ENCODE measurements around the gene TOLLIP. TPM values are rescaled to one million over a fixed set of nuclear protein-coding genes. Genes with fewer than 3 reads are reported as not detected.
"Not testable (repeated sequence)": the region's sequence is repeated elsewhere in the genome, so short reads cannot be mapped to it uniquely, and the experiment has no call there.

Gene TOLLIP
- polyA plus RNA-seq (2013, experiment 1 of 2): 11.2 TPM
- polyA plus RNA-seq (2013, experiment 2 of 2): 10.9 TPM

DNA sequence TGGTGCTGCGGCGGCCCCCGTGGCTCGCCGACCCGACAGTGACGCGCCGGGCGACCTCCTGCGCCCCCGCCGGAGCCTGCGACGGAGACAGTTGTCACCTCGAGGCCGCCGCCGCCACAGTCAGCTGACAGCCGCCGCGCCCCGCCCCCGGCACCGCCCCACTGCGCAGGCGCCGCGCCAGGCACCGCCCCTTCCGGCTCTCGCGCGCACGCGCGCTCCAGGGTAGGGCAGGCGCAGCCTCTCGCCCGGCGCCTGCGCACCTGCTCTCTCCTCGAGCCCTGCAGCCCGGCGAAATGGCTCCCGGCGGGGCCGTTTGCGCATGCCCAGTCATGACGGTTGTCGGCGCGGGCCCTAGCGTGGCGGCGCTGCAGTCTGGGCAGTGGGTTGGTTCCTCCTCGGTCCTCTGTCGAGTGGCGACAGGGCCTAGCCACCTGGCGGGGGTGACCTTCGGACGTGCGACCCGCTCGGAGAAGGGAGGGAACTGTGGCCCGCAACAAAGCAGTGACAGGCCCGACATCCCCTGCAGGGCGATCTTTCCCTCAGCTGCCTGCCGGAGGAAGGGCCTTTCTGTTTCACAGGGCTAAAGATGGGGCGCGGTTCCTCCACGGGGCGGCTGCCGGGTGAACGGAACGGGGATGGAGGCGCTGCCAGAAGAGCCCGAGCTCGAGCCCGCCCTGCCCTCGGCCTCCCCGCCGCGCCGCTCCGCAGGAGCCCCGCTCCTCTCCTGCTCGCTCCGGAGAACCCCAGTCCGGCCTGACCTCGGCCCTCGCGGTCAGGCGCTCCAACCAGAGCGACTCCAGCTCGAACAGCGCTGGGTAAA lies at the start of gene TOLLIP:
TSS of gene TOLLIP (minus strand) at position 135 of the 820 bp plus-strand sequence. CDS start at position 1, 134 bp downstream.
- Histone ChIP-seq H3K27me3 (ENCODE audit: insufficient read depth, low read length, poor library complexity) (no peaks in the 10 kb centered on the region), H3K4ac (ENCODE audit: low read depth, low read length) (no peak within 1 kb of the TSS), H3K56ac (ENCODE audit: low read length) (peak within 1 kb of the TSS; percentile 93), H3K18ac (ENCODE audit: low read length) (peak within 1 kb of the TSS; percentile 42), H3K9ac (ENCODE audit: low read length) (peak within 1 kb of the TSS; percentile 82), H3K36me3 (ENCODE audit: control insufficient read depth, insufficient read depth, low read length) (no peaks in the 10 kb centered on the region), H3K23ac (ENCODE audit: low read length) (peak within 1 kb of the TSS; percentile 17), H3K4me1 (ENCODE audit: control insufficient read depth, low read depth, low read length) (no peaks in the 10 kb centered on the region), H4K8ac (ENCODE audit: low read depth, low read length) (peak within 1 kb of the TSS; percentile 98), H3K79me1 (ENCODE audit: low read length) (peaks cover 13% of the 10 kb centered on the region), H3K79me2 (ENCODE audit: control insufficient read depth, insufficient read depth, low read length) (peaks cover 19% of the 10 kb centered on the region), H3K4me3 (ENCODE audit: low read length) (peak within 1 kb of the TSS; percentile 31), H3K4me2 (ENCODE audit: low read length) (peak within 1 kb of the TSS; percentile 42), H3K27ac (ENCODE audit: low read depth, low read length) (peak within 1 kb of the TSS; percentile 77), H2AK5ac (ENCODE audit: low read length) (no peak within 1 kb of the TSS), H2BK120ac (ENCODE audit: low read depth, low read length) (no peak within 1 kb of the TSS), H2BK5ac (ENCODE audit: low read length) (no peak within 1 kb of the TSS), H2BK15ac (replicated peaks; ENCODE audit: low read depth) (no peak within 1 kb of the TSS), H4K5ac (ENCODE audit: low read length) (no peak within 1 kb of the TSS)
- DNase-seq: peak; percentile 95
- no CpG with 5 or more reads among the region's 97 CpGs for WGBS (ENCODE audit: extremely low coverage, insufficient coverage, low lambda C conversion rate)

- H2BK5ac ChIP-seq (ENCODE audit: low read length); H3K4me2 ChIP-seq (ENCODE audit: low read length); H3K4ac ChIP-seq (ENCODE audit: low read depth, low read length); H3K36me3 ChIP-seq (ENCODE audit: control insufficient read depth, insufficient read depth, low read length); H2AK5ac ChIP-seq (ENCODE audit: low read length); H3K79me1 ChIP-seq (ENCODE audit: low read length); H4K5ac ChIP-seq (ENCODE audit: low read length); H2BK15ac ChIP-seq (replicated peaks; ENCODE audit: low read depth); H3K27me3 ChIP-seq (ENCODE audit: insufficient read depth, low read length, poor library complexity); H3K27ac ChIP-seq (ENCODE audit: low read depth, low read length); H3K23ac ChIP-seq (ENCODE audit: low read length); H3K56ac ChIP-seq (ENCODE audit: low read length); H2BK120ac ChIP-seq (ENCODE audit: low read depth, low read length); H3K18ac ChIP-seq (ENCODE audit: low read length); DNase-seq; H3K9ac ChIP-seq (ENCODE audit: low read length); H4K8ac ChIP-seq (ENCODE audit: low read depth, low read length); H3K79me2 ChIP-seq (ENCODE audit: control insufficient read depth, insufficient read depth, low read length); H3K4me3 ChIP-seq (ENCODE audit: low read length); H3K4me1 ChIP-seq (ENCODE audit: control insufficient read depth, low read depth, low read length): not testable (repeated sequence)
- WGBS (ENCODE audit: extremely low coverage, insufficient coverage, low lambda C conversion rate): no CpG with 5 or more reads among the region's 17 CpGs
Observed at GRCh38 chr11:1358931-1359330, 49.5 kb upstream of the TOLLIP start.

DNA sequence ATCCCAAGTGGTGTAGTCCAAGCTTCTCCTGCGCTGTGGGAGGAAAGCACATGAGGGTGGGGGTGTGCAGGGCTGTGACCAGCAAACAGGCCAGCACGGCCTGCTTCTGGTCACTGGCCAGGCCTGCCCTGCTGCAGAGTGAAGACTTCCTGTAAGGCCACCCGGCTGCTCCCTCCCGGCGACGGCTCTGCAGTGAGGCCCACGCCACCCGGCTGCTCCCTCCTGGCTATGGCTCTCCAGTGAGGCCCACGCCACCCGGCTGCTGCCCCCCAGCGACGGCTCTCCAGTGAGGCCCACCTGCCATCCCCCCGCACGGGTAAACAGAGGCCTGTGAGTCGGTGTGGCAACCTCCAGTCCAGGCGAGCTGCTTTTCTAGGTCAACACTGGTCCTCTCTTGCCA lies 48.9 kb upstream of the TOLLIP start:
- H2BK15ac ChIP-seq (replicated peaks; ENCODE audit: low read depth): no peak overlapping the region
- no peaks in the 10 kb centered on the region for H3K79me2 ChIP-seq (ENCODE audit: control insufficient read depth, insufficient read depth, low read length)
- no peak overlapping the region for H3K56ac ChIP-seq (ENCODE audit: low read length)
- H3K4me1 ChIP-seq (ENCODE audit: control insufficient read depth, low read depth, low read length): no peaks in the 10 kb centered on the region
- DNase-seq: no peak
- H4K5ac ChIP-seq (ENCODE audit: low read length): no peak overlapping the region
- WGBS (ENCODE audit: extremely low coverage, insufficient coverage, low lambda C conversion rate): no CpG with 5 or more reads among the region's 16 CpGs
- no peaks in the 10 kb centered on the region for H3K27me3 ChIP-seq (ENCODE audit: insufficient read depth, low read length, poor library complexity)
- H3K4me2 ChIP-seq (ENCODE audit: low read length): no peak overlapping the region
- H2BK120ac ChIP-seq (ENCODE audit: low read depth, low read length): no peak overlapping the region
- H2AK5ac ChIP-seq (ENCODE audit: low read length): no peak overlapping the region
- H3K79me1 ChIP-seq (ENCODE audit: low read length): no peaks in the 10 kb centered on the region
- H3K4ac ChIP-seq (ENCODE audit: low read depth, low read length): no peak overlapping the region
- H4K8ac ChIP-seq (ENCODE audit: low read depth, low read length): no peak overlapping the region
- no peaks in the 10 kb centered on the region for H3K36me3 ChIP-seq (ENCODE audit: control insufficient read depth, insufficient read depth, low read length)
- no peak overlapping the region for H3K27ac ChIP-seq (ENCODE audit: low read depth, low read length)
- no peak overlapping the region for H3K23ac ChIP-seq (ENCODE audit: low read length)
- no peak overlapping the region for H3K9ac ChIP-seq (ENCODE audit: low read length)
- H3K4me3 ChIP-seq (ENCODE audit: low read length): no peak overlapping the region
- H3K18ac ChIP-seq (ENCODE audit: low read length): no peak overlapping the region
- H2BK5ac ChIP-seq (ENCODE audit: low read length): no peak overlapping the region

DNA sequence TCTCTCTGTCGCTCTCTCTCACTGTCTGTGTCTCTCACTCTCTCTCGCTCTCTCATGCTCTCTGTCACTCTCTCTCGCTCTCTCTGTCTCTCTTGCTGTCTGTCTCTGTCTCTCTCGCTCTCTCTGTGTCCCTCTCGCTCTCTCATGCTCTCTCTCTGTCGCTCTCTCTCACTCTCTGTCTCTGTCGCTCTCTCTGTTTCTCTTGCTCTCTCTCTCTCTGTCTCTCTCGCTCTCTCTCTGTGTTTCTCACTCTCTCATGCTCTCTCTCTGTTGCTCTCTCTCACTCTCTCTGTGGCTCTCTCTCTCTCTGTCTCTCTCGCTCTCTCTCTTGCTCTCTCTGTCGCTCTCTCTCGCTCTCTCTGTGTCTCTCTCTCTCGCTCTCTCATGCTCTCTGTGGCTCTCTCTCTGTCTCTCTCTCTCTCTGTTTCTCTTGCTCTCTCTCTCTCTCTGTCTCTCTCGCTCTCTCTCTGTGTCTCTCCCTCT lies 47.1 kb upstream of the TOLLIP start:
- Histone ChIP-seq H2AK5ac (ENCODE audit: low read length) (no peak overlapping the region), H3K18ac (ENCODE audit: low read length) (no peak overlapping the region), H2BK15ac (replicated peaks; ENCODE audit: low read depth) (no peak overlapping the region), H3K27ac (ENCODE audit: low read depth, low read length) (no peak overlapping the region), H2BK5ac (ENCODE audit: low read length) (no peak overlapping the region), H4K5ac (ENCODE audit: low read length) (no peak overlapping the region), H3K56ac (ENCODE audit: low read length) (no peak overlapping the region), H3K79me2 (ENCODE audit: control insufficient read depth, insufficient read depth, low read length) (no peaks in the 10 kb centered on the region), H3K4me3 (ENCODE audit: low read length) (no peak overlapping the region), H3K27me3 (ENCODE audit: insufficient read depth, low read length, poor library complexity) (no peaks in the 10 kb centered on the region), H3K36me3 (ENCODE audit: control insufficient read depth, insufficient read depth, low read length) (no peaks in the 10 kb centered on the region), H4K8ac (ENCODE audit: low read depth, low read length) (no peak overlapping the region), H3K4me2 (ENCODE audit: low read length) (no peak overlapping the region), H3K9ac (ENCODE audit: low read length) (no peak overlapping the region), H3K23ac (ENCODE audit: low read length) (no peak overlapping the region), H2BK120ac (ENCODE audit: low read depth, low read length) (no peak overlapping the region), H3K4ac (ENCODE audit: low read depth, low read length) (no peak overlapping the region), H3K79me1 (ENCODE audit: low read length) (no peaks in the 10 kb centered on the region), H3K4me1 (ENCODE audit: control insufficient read depth, low read depth, low read length) (no peaks in the 10 kb centered on the region)
- no CpG with 5 or more reads among the region's 13 CpGs for WGBS (ENCODE audit: extremely low coverage, insufficient coverage, low lambda C conversion rate)
- DNase-seq: no peak

- Histone ChIP-seq H3K27ac (ENCODE audit: low read depth, low read length) (no peak overlapping the region), H3K56ac (ENCODE audit: low read length) (no peak overlapping the region), H3K27me3 (ENCODE audit: insufficient read depth, low read length, poor library complexity) (no peaks in the 10 kb centered on the region), H3K18ac (ENCODE audit: low read length) (no peak overlapping the region), H2BK15ac (replicated peaks; ENCODE audit: low read depth) (no peak overlapping the region), H4K5ac (ENCODE audit: low read length) (no peak overlapping the region), H3K4me2 (ENCODE audit: low read length) (no peak overlapping the region), H3K79me2 (ENCODE audit: control insufficient read depth, insufficient read depth, low read length) (no peaks in the 10 kb centered on the region), H3K4me1 (ENCODE audit: control insufficient read depth, low read depth, low read length) (no peaks in the 10 kb centered on the region), H3K23ac (ENCODE audit: low read length) (no peak overlapping the region), H3K4ac (ENCODE audit: low read depth, low read length) (no peak overlapping the region), H3K79me1 (ENCODE audit: low read length) (no peaks in the 10 kb centered on the region), H3K4me3 (ENCODE audit: low read length) (no peak overlapping the region), H2BK120ac (ENCODE audit: low read depth, low read length) (no peak overlapping the region), H3K9ac (ENCODE audit: low read length) (no peak overlapping the region), H3K36me3 (ENCODE audit: control insufficient read depth, insufficient read depth, low read length) (no peaks in the 10 kb centered on the region), H2BK5ac (ENCODE audit: low read length) (no peak overlapping the region), H4K8ac (ENCODE audit: low read depth, low read length) (no peak overlapping the region), H2AK5ac (ENCODE audit: low read length) (no peak overlapping the region)
- DNase-seq: no peak
- WGBS (ENCODE audit: extremely low coverage, insufficient coverage, low lambda C conversion rate): no CpG with 5 or more reads among the region's 14 CpGs
Observed at GRCh38 chr11:1356007-1356435, 46.6 kb upstream of the TOLLIP start.

Data from mesendoderm (in vitro differentiated cells).